GM20431 (cell line): ENCODE data around the gene OR4D6.
"Not testable (repeated sequence)": the region's sequence is repeated elsewhere in the genome, so short reads cannot be mapped to it uniquely, and the experiment has no call there.

ENCODE experiments used
- in situ Hi-C: fragments of 300-500 bp; cut with MseI, MboI; formaldehyde crosslinking; loops from one replicate; pipeline ENCODE4 v1.15.0; 2020; ENCODE audit warnings: low sequenced_read_pairs; ENCODE audit not compliant: unreplicated experiment

OR4D6 gene

DNA sequence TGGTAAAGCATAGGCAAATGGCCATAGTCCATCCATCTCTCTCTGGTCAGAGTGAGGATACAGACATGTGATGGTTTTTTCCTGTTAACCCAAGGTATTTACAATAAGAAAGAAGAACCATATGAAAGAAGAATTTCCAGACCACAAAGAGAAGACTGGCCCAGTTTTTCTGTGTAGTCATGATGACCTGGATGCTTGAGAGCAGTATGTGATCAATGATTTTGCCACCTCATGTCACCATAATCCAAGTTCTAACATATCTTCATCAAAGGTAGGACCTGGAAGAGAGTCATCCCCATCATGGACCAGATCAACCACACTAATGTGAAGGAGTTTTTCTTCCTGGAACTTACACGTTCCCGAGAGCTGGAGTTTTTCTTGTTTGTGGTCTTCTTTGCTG lies at the start of gene OR4D6:
Gene OR4D6, plus strand, starts transcription at position 301 of the 400 bp plus-strand sequence. Its CDS starts 0 bp downstream, at position 301.
- in situ Hi-C loops: no loop called here

DNA sequence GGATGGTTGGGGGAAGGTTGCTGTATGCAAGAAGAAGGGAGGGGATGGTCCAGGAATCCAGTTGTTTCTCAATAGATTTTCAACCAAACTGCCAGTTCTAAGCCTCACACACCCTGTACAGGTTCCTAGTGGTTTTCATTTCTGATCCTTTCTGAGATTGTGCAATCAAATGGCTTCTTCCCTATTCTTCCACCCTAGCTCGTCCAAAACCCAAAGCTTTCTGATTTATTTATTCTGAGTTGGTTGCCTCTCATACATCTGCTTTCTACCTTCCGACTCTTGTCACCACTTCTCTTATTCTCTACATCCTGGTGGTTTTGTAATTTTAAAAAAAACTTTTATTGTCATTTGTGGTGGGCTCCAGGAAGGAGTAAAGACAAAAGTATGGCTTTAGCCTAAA lies 43.1 kb upstream of the OR4D6 start:
- in situ Hi-C loops: no loop called here

- in situ Hi-C loops: no loop called here
Observed at GRCh38 chr11:59415111-59415510, 41.6 kb upstream of the OR4D6 start.

DNA sequence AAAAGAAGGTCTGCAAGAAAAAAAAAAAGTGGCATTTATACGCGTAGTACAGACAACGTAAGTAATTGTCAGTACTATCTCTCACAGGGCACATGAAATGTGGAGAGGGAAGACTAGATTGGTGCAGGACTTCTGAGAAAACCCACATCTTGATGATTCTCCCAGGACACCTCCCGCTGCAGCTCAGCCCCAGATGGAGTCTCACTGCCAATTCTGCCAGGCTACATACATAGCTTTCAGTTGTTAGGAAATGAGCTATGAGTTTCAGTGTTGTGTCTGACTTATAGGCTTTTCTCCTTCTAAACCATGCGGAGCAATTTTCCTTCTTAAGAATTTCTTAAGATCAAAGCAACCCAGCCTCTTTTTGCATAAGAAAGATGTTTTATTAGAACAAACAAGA lies 40.1 kb upstream of the OR4D6 start:
- in situ Hi-C loops: no loop called here

DNA sequence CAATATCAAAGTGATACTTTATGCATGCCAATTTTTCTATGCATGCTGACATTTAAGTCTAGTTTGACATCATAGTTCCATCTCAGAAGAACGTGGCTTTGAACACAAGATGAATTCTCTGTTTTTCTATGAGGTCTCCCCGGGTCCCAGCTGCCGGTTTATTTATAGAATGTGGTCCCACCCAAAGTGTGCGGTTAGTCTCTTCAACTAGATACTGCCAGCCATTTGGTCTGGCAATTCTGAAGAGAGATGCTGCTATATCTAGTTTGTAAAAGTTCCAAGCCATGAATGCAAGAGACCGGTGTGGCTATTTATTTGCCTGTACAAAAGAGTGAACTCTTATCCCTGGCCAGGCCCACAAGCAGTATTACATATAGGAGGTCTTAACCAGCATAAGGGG lies 39.7 kb upstream of the OR4D6 start:
- in situ Hi-C loops: no loop called here

GRCh38 chr11:59418156-59418555 lies 38.6 kb upstream of the OR4D6 start:
- in situ Hi-C loops: no loop called here

GRCh38 chr11:59423835-59424234 lies 32.9 kb upstream of the OR4D6 start:
- in situ Hi-C loops: no loop called here

DNA sequence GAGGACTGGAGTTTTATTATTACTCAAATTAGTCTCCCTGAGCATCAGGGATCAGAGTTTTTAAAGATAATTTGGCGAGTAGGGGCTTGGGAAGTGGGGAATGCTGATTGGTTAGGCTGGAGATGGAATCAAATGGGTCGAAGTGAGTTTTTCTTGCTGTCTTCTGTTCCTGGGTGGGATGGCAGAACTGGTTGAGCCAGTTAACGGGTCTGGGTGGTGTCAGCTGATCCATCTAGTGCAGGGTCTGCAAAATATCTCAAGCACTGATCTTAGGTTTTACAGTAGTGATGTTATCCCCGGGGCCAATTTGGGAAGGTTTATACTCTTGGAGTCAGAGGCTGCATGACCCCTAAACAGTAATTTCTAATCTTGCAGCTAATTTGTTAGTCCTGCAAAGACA lies 31.6 kb upstream of the OR4D6 start:
- in situ Hi-C loops: no loop called here

DNA sequence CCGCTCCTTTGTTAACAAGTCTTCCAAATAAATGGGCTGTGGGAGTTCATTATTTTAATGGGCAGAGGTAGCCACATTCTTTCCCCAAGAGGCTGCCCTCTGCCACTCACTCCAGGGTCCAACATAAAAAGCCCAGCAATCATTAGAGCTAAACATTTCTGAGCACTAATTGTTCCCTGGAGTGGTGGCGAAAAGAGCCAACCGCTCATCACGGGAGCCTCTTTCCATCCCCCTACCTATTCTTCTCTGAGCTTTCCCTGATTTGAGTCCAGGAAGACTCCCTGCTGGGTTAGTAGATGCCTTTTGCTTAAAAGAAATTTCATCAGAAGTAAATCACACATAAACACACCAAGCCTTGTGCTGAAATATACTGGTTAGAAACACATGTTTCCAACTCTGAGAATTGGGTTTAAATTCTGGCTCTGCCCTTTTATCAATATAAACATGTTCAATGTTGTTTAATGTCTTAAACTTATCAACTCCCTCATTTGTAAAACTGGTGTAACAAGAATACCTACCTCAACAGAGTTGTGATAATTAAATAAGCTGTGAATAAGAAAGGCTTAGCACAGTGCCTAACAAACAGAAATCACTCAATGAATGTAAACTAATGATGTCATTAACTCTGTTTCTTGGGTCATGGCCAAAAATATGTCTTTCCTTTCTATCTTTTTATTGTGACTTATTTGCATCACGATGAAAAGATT lies 30.2 kb upstream of the OR4D6 start, which contains the start of gene OR5A2:
Gene OR5A2, minus strand, starts transcription at position 53 of the 707 bp plus-strand sequence. CDS start 3,460 bp downstream, outside the sequence.
- in situ Hi-C loops: no loop called here

GRCh38 chr11:59427068-59427382 lies 29.7 kb upstream of the OR4D6 start:
- in situ Hi-C loops: no loop called here

DNA sequence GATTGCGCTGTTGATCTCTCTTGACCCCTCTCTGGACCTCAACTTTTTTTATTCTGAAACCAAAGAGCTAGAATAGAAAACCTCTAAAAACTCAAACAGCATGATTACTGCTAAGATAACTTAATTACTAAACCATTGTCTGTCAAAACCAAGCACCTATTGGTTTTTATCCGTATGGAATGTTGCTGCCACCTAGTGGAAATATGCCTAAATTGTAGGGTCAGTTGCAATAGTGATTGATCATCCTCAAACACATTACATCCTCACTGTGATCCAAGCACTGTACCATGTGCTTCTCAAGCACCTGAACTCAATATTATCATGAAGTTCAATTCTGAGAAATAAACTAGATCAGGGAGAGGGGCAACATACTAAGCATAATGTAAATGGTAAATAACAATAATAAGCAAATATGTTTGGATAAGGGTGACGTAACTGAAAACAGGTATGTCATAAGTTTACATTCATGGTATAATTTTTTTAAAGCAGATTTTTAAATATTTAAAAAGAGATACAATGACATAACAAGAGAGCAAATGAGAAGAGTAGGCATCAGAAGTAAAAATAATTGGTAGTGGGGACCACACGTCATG lies 26.7 kb upstream of the OR4D6 start:
- in situ Hi-C loops: loop anchor here (10.0 kb wide), 1 partner anchor 265 kb away; no protein-coding TSS in a partner anchor

GRCh38 chr11:59436169-59436568 lies 20.6 kb upstream of the OR4D6 start, which contains the start of gene OR5A1:
Gene OR5A1 (plus strand): TSS chr11:59436469. CDS start chr11:59443169, 6,700 bp downstream.
- in situ Hi-C loops: loop anchor here (10.0 kb wide), 1 partner anchor 271 kb away; no protein-coding TSS in a partner anchor

GRCh38 chr11:59437770-59438169 lies 19.0 kb upstream of the OR4D6 start:
- in situ Hi-C loops: loop anchor here (10.0 kb wide), 1 partner anchor 273 kb away; no protein-coding TSS in a partner anchor

- in situ Hi-C loops: not testable (repeated sequence)
Observed at GRCh38 chr11:59445624-59446023, 11.1 kb upstream of the OR4D6 start.

- in situ Hi-C loops: no loop called here
Observed at GRCh38 chr11:59448484-59448883, 8.3 kb upstream of the OR4D6 start.

GRCh38 chr11:59459916-59460315 lies 3.2 kb downstream of the OR4D6 start:
- in situ Hi-C loops: no loop called here

DNA sequence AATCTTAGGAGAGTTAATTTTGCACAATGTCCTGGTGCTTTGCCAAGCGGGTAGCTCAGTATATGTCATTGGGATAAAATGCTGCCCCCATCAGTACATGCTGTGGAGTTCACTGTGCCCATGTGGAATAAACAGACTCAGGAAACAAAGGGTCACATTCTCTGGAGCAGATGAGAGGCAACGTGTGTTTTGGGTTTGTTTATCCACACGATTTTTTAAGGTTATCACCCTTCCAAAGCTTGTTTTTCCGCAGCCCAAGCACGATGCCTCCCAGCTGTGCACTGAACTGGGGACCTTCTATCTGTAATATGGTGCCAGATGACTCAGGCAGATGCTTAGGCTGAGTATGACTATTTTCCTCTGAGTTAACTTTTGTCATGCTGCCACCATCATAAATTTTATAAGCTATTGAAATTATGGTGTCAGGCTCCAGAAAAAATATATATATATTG lies 6.5 kb downstream of the OR4D6 start:
- in situ Hi-C loops: no loop called here

GRCh38 chr11:59473015-59473414 lies 16.3 kb downstream of the OR4D6 start, which contains the start of gene OR4D10:
Gene OR4D10 (plus strand): TSS chr11:59473315. CDS start chr11:59477430, 4,115 bp downstream.
- in situ Hi-C loops: no loop called here

DNA sequence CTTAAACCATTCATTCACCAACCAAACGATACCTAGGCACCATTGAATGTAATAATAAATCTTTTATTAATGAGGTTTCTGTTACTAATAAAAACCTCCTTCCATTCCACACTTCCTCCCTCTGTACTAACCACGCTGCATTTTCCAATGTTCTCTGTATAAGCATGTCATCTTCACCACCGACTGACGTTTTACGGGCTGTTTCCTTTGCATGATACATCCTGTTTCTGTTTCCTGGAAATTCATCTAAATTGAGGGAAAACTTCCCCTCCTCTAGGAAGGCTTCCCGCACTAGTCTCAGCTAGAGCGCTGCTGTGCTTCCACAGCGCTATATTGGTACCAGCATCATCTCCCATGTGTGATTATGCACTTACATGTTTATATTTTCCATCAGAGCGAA lies 18.4 kb downstream of the OR4D6 start:
- in situ Hi-C loops: no loop called here

GRCh38 chr11:59479906-59480305 lies 23.1 kb downstream of the OR4D6 start:
- in situ Hi-C loops: no loop called here

DNA sequence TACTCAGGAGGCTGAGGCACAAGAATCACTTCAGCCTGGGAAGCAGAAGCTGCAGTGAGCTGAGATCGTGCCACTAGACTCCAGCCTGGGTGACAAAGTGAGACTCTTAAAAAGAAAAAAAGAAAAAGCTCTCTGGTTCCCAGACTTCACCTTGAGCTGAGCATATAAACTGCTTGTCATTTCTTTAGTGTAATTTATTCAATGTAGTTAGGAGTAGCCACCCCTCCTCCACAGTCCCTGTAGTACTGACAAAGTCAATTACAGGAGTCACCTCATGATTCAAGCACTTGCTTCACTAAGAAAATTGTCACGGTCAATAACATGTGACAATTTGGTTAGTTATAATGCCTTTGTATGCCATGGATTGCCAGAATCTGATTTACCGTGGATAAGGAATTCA lies 23.6 kb downstream of the OR4D6 start:
- in situ Hi-C loops: no loop called here
